ENCODE measurements around the gene MIER2.
"Not testable (repeated sequence)": the region's sequence is repeated elsewhere in the genome, so short reads cannot be mapped to it uniquely, and the experiment has no call there.

Gene MIER2

DNA sequence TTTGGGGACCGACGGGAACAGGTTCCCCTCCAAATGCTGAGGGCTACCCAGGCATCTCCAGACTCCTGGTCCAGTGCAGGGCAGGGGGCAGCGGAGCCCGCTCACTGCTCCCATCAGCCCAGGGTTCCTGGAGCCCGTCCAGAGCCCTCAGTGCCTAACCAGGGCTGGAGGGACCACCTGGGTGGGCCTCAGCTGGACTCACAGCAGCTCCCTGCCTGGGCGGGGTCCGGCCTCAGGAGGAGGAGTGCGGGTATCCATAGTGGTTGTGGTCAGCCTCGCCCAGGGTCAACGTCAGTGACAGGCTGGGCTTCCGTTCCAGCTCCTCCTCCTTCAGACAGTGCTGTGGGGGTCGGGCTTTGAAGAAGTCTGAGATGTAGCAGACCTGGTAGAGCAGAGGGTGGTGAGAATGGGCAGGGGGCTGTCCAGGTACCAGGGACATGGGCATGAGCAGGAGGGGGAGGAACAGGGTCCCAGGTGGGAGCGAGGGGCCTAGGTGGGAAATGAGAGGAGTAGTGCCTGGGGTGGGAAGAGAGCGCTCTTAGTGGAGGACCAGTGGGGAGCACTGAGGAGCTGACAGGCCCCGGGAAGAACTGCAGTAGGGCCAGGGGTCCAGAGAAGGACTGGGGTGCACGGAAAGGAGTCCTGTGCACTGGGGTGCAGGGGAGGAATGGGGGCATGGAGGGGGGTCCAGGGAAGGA, 63.3 kb downstream of the MIER2 start:
- no peak for DNase-seq (ENCODE audit: low read depth)

DNA sequence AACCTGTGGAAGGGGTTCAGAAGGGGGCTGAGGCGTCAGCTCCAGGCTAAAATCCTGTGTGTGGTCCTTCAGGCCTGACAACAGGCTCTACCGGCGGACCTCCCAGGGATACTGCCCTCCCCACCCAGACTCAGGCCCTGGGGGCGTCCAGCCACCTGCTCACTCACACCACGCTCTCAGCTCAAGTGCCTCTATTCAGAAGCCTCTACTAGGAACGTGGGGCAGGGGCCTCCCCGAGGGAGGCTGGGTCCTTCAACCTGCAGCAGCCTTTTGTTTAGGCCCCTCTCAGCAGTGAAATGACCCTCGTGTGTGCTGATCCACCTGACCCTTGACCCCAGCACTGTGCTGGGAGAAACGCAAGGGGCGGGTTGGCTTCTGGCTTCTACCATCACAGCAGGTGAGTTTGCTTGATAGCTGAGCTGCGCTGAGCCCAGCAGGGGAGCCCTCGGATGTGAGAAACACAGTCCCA, 64.0 kb downstream of the MIER2 start:
- no peak for DNase-seq (ENCODE audit: low read depth)

DNA sequence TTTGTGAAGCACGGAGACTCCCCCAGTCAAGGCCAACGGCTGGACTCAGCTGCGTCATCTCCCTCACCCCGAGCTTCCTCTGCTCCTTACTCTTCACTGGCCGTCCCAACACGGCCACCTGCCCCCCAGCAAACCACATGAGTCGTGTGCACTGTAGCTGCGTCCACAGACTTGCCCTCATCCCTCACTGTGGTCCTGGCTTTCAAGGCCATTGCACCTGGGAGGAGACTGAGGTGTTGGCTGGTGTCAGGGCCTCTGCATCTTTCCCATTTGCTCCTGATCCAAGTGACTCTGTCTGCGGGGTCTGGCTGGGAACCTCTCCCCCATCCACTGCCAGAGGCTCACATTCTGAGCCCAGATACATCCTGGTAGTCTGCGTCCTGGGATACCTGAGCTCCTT, 64.9 kb downstream of the MIER2 start:
- DNase-seq (ENCODE audit: low read depth): no peak

DNA sequence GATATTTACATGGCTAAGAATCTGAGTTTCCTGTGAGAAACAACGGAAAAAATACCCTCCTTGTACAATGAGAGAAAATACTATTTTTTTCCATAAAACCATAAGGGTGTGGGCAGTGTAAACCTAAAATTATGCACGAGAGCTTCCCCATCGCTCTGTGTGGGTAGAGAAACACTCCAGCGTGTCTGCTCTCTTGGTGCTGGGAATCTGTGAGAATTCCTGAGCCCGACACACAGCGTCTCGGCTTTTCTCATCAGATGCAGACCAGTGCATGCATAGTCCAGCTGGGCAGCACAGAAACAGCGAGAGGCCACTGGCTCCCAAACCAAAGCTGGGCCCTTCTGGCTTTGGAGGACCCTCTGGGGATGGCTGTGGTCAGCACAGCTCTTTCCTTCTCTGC, 65.4 kb downstream of the MIER2 start:
- no peak for DNase-seq (ENCODE audit: low read depth)

DNA sequence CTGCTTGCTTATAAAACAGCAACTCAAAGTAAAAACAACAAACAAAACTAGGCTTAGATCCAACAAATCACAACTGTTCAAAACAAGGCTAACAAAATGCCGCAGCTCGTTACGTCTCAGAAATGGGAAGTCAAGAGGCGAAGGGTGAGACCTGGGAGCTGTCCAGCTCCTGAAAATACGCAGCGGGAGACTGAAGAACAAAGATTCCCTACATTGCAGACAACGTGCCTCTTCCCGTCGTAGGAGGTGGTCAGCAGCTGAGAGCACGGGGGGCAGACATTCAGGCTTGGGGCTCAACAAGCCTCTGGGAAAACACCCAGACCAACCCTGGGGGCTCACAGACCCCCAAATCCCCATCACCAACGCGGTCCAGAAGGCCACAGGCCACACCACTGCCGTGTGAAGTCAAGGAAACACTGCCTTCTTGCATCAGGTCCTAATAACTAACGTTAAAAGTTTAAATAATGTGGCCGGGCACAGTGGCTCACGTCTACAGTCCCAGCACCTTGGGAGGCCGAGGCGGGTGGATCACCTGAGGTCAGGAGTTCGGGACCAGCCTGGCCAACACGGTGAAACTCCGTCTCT, 66.9 kb downstream of the MIER2 start:
- DNase-seq (ENCODE audit: low read depth): no peak

DNA sequence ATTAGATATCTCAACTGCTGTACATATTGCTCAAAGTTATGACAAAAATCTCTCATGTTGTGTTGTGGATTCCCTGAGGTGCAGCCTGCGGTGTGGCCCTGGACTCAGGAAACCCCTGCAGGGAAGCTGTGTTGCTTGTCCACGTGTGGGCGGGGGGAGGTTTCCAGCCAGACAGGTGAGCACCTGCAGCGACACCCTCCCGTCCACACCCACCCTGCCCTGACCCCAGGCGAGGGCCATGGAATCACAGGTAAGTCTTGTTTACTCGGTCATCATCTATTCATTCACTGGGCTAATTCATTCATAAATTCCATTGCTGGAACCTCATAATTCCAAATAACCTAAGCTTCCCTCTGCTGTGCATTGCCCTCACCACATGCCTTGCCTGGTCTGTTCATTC, 67.5 kb downstream of the MIER2 start:
- no peak for DNase-seq (ENCODE audit: low read depth)

DNA sequence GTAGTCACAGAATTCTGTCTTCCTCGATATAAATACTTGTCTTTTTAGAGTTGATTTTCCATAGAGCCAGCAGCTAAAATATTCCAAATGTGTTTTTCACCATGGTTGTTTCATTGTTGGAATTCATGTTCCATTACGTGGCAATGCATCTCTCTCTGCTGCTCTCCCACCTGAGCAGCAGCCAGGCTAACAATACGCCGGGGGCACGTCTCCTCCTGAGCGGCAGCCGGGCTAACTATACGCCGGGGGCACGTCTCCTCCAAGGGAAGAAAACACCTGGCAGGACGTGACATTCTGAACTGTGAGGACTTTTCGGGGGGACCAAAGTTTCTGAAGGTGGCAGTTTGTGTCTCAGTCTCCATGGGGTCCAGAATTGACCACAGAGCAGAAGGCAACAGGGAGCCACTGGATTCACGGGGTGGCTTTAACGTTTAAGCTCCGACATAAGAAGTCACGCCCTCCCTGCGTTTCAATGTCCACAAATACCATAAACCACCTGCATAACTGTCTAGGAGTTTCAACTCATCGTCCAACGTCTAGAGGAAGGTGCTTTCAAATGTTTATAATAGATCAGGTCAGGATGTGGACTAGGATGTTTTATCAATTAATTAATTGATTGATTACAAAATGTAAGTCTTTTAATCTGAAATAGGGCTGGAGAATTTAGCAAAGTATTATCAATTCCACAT, 68.5 kb downstream of the MIER2 start:
- DNase-seq (ENCODE audit: low read depth): no peak

DNA sequence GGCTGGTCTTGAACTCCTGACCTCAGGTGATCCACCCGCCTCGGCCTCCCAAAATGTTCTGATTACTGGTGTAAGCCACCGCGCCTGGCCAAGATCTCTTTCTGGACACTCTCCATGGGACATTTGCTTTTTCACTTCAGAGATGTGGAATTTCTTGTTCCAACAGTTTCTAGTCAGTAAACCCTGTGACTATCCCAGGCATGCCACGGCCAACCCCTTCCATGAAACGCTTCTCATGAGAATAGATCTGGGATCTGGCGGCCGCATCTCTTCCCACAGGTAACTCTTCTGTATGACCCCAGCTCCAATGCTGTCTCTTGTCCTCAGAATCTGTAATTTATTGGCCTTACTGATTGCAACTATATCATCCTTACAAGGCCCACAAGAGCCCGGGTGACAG, 69.6 kb downstream of the MIER2 start:
- no peak for DNase-seq (ENCODE audit: low read depth)

DNA sequence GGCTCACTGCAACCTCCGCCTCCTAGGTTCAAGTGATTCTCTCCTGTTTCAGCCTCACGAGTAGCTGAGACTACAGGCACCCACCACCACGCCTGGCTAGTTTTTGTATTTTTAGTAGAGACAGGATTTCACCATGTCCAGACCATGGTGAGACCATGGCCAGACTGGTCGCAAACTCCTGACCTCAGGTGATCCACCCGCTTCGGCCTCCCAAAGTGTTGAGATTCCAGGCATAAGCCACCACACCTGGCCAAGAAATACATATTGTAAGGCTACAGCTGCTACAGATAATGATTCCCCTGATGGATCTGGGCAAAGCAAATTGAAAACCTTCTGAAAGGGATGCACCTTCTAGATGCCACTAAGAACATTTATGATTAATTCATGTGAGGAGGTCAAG, 71.2 kb downstream of the MIER2 start:
- DNase-seq (ENCODE audit: low read depth): no peak

DNA sequence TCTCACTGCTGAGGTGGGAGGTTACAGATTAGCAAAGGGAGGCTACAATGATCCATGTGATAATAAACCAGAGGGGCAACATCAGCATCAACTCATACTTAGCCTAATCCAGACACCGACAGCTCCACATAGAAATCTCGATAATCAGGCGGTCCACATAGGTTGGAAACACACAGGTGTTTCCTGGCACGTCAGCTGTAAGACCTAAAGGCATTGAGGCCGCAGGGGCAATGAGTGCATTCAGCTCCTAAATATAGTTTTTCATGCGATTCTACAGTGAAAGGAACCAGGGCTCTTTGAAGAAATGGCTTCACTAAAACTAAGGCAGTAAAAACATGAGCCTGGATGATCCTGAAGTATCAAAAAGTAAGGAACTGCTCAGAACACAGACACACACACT, 72.7 kb downstream of the MIER2 start:
- no peak for DNase-seq (ENCODE audit: low read depth)

DNA sequence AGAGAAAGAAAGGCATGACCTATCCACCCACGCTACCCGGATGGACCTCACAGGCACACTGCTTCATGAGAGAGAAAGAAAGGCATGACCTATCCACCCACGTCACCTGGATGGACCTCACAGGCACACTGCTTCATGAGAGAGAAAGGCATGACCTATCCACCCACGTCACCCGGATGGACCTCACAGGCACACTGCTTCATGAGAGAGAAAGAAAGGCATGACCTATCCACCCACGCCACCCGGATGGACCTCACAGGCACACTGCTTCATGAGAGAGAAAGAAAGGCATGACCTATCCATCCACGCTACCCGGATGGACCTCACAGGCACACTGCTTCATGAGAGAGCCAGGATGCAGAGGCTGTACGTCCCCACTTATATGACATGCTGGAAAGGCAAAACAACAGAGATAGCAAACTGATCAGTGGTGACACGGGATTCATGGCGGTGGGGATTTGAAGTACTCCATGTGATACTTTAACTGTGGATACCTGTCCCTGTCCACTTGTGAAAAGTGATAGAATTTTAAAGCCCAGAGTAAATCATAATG, 73.8 kb downstream of the MIER2 start:
- not testable (repeated sequence) for DNase-seq (ENCODE audit: low read depth)

DNA sequence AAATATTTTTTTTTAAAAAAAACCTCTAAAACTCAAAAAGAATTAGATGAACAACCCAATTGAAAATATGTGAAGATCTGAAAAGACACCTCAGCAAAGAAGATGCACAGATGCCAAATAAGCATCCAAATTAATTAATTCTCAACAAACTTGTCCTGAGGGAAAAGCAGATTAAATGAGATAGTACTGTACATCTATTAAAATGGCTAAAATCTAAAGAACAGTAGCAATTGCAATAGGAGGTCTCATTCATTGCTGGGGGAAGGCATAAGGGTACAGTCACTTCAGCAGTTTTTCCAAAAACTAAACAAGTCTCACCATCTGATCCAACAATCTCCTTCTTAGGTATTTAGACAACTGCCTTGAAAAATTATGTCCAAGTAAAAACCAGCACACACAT, 75.4 kb downstream of the MIER2 start:
- DNase-seq (ENCODE audit: low read depth): no peak

DNA sequence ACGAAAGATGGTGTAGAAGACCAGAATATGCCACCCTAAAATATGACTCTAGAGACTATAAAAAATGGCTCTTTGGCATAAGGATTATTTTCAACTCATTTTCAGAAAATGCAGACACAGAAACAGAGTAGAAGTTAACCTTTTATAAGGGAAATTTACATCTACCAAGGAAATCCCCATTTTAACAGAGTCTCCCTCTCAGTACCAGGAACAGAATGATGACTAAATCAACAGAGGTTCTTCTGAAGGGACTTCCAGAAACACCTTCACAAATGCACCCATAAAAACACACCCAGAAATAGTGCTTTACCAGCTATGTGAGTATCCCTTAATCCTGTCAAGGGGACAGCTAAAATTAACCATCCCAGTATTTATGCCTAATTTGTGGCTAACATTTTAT, 82.5 kb downstream of the MIER2 start:
- no peak for DNase-seq (ENCODE audit: low read depth)

DNA sequence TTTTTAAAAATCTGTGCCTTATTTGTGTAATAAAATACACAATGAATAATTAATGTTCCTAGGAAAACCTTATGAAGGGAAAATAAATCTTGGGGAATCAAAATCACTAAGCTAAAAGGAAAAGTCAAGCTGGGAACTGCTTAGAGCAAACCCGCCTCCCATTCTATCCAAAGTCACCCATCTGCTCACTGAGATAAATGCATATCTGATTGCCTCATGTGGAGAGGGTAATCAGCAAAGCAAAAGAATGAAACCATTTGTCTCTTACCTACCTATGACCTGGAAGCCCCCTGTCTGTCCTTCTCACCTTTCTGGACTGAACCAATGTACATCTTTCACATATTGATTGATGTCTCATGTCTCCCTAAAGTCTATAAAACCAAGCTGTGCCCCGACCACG, 87.8 kb downstream of the MIER2 start:
- not testable (repeated sequence) for DNase-seq (ENCODE audit: low read depth)

All from fibroblast of the conjunctiva (primary cell).